HG03558 (cell line): ENCODE results near the gene PPA2.

ENCODE experiments used
- ATAC-seq: cut with Tn5 transposase; IDR thresholded peaks from one replicate; pipeline ENCODE4 v1.9.1; 2021; ENCODE audit warnings: moderate number of reproducible peaks; ENCODE audit not compliant: unreplicated experiment; ENCODE audit errors: extremely low read depth

Gene PPA2

GRCh38 chr4:105343146-105343931 lies 130.5 kb downstream of the PPA2 start:
- ATAC-seq: no peak

DNA sequence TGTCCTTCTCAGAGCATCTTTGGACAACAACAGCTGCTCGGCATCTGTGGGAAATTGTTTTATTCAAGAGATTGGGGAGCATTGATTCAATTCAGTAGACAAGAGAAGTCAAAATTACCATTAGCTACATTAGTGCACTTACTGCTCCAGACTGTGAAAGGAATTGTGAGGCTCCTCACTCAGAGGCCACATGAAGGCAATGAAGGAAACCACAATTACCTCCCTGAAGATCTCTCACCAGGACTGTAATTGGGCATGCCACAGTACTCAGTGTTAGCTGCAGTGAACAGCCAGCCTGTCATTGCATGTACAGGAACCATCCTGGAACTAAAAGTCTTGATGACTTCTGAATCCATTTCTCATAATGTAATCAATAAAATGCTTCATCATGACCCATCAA lies 144.8 kb downstream of the PPA2 start:
- ATAC-seq: no peak

DNA sequence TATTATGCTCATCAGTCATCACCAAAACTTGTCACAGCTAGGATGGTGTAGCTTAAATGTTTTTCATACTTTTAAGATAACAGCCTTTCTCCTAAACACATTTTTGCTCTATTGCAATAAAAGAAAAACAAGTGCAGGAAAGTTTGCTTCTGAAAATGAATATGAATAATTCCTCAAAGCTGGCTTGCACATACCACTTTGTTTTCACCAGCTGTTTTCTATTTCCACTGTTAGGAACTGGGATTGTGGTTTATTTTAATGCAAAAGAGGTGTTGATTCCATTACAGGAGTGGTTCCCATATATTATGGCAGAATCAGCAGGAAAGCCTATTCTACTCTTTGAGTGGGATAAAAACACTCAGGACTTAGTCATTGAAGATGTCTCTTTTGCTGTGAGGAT lies 145.9 kb downstream of the PPA2 start:
- no peak for ATAC-seq

GRCh38 chr4:105327222-105327621 lies 146.6 kb downstream of the PPA2 start:
- no peak for ATAC-seq
